WERI-Rb-1 (cell line): Measurements from ENCODE around the gene FNIP2.

ENCODE experiments used
- DNase-seq: peaks from one replicate; pipeline ENCODE4 v3.0.0-alpha.2; 2020
- H3K27ac ChIP-seq: fragments of 250-450 bp; sonication (Bioruptor Pico); 2 replicates; pipeline ENCODE4 v1.5.1; 2020; ENCODE audit warnings: mild to moderate bottlenecking, moderate library complexity
- H3K27me3 ChIP-seq: fragments of 250-450 bp; sonication (Bioruptor Pico); 2 replicates; pipeline ENCODE4 v1.5.1; 2021; ENCODE audit warnings: mild to moderate bottlenecking, low read depth, moderate library complexity; ENCODE audit not compliant: insufficient read depth, severe bottlenecking
- H3K36me3 ChIP-seq: fragments of 250-450 bp; sonication (Bioruptor Pico); 2 replicates; pipeline ENCODE4 v1.5.1; 2020; ENCODE audit warnings: mild to moderate bottlenecking, moderate library complexity
- H3K4me3 ChIP-seq: 2 replicates; pipeline ENCODE4 v1.5.1; 2011; ENCODE audit warnings: low read depth, mild to moderate bottlenecking, control low read depth, low read length
- H3K9me3 ChIP-seq: fragments of 250-450 bp; sonication (Bioruptor Pico); 2 replicates; pipeline ENCODE4 v1.5.1; 2021; ENCODE audit warnings: mild to moderate bottlenecking, moderate library complexity; ENCODE audit not compliant: severe bottlenecking
- CTCF ChIP-seq: IDR thresholded peaks from 2 replicates; pipeline ENCODE4 v1.5.1; 2011; ENCODE audit warnings: low read depth, mild to moderate bottlenecking, control low read depth, inconsistent platforms, low read length

FNIP2 gene

GRCh38 chr4:158929939-158930638 lies 161.3 kb downstream of the FNIP2 start:
- no peaks in the 10 kb centered on the region for H3K9me3 ChIP-seq
- no peak for DNase-seq
- H3K27me3 ChIP-seq: no peaks in the 10 kb centered on the region
- H3K36me3 ChIP-seq: no peaks in the 10 kb centered on the region
- no peak overlapping the region for H3K27ac ChIP-seq
- no peak for TF ChIP-seq CTCF
- H3K4me3 ChIP-seq: no peak overlapping the region

DNA sequence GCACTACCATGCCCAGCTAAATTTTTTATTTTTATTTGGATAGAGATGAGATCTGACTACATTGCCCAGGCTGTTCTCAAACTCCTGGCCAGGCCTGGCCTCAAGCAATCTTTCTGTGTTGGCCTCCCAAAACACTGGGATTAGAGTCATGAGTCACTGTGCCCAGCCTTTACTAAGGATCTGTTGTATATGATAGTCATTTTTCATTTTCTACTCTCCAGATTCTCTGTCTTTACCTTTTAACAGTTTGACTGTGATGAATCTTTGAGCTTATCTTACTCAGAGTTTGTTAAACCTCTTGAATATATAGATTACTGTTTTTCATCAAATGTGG lies 161.8 kb downstream of the FNIP2 start:
- Histone ChIP-seq H3K4me3 (no peak overlapping the region), H3K9me3 (no peaks in the 10 kb centered on the region), H3K27me3 (no peaks in the 10 kb centered on the region), H3K27ac (no peak overlapping the region), H3K36me3 (no peaks in the 10 kb centered on the region)
- DNase-seq: no peak
- TF ChIP-seq CTCF: no peak

DNA sequence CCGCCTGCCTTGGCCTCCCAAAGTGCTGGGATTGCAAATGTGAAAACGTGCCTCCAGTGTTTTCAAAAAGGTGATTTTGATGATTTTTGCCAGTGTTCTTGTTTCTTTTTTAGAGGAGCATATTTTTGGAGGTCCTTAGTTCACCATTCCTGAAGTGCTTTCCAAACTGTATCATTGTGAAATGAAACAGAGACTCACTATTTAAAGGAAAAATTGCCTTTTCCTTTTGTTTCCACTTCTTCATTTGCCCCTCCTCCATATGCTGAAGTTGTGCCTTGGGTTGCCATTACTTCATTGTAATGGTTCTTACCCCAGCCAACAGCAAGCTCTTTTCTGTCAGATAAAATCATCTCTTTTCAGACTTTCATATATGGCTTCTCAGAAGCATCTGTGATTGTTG lies 164.4 kb downstream of the FNIP2 start:
- Histone ChIP-seq H3K36me3 (no peaks in the 10 kb centered on the region), H3K9me3 (no peaks in the 10 kb centered on the region), H3K4me3 (no peak overlapping the region), H3K27me3 (no peaks in the 10 kb centered on the region), H3K27ac (no peak overlapping the region)
- no peak for DNase-seq
- no peak for TF ChIP-seq CTCF

- no peaks in the 10 kb centered on the region for H3K36me3 ChIP-seq
- H3K4me3 ChIP-seq: no peak overlapping the region
- no peak overlapping the region for H3K27ac ChIP-seq
- no peaks in the 10 kb centered on the region for H3K9me3 ChIP-seq
- H3K27me3 ChIP-seq: no peaks in the 10 kb centered on the region
- no peak for DNase-seq
- TF ChIP-seq CTCF: no peak
These were observed 166.3 kb downstream of the FNIP2 start for GRCh38 chr4:158934996-158935669.

GRCh38 chr4:158936238-158936637 lies 167.4 kb downstream of the FNIP2 start:
- no peak overlapping the region for H3K27ac ChIP-seq
- H3K36me3 ChIP-seq: no peaks in the 10 kb centered on the region
- no peak for DNase-seq
- no peak overlapping the region for H3K4me3 ChIP-seq
- H3K9me3 ChIP-seq: no peaks in the 10 kb centered on the region
- H3K27me3 ChIP-seq: no peaks in the 10 kb centered on the region
- TF ChIP-seq CTCF: no peak
